ENCODE data around the gene STX8. TPM values are rescaled to one million over a fixed set of nuclear protein-coding genes. Genes with fewer than 3 reads are reported as not detected.

Gene STX8
- total and polyA plus RNA-seq, 7 donors = 40.4 to 104 (median 72.6) TPM

DNA sequence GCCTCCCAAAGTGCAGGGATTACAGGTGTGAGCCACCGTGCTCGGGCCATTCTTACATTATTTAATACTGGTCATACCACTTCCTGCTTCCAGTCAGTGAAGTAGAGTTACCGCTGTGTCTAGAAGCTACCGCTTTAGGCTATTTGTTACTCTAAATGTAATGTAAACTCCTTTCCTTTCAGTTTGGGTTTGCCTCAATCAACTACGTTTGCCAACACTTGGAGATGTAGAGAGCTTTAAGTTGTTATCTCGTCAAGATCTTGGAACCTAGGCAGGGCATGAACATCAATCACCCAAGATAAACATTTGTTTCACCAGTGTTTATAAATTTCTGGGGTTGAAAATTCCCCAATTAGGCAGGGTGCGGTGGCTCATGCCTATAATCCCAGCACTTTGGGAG, 275.9 kb downstream of the STX8 start:
- 84 to 88% methylated on average over 7 of the region's 7 CpGs for WGBS, 2 donors
- DNase-seq = no peak
- no peak overlapping the region for H3K27ac ChIP-seq
- intact Hi-C loops (cut with DNase I) = no loop called here
- no peaks in the 10 kb centered on the region for H3K9me3 ChIP-seq
- no peaks in the 10 kb centered on the region for H3K36me3 ChIP-seq
- no peak overlapping the region for H3K4me3 ChIP-seq
- peaks cover 0 to 6% (median 1%) of the 10 kb centered on the region in 4 donors for H3K4me1 ChIP-seq
- H3K27me3 ChIP-seq = no peaks in the 10 kb centered on the region
- TF ChIP-seq, protein P1, sequence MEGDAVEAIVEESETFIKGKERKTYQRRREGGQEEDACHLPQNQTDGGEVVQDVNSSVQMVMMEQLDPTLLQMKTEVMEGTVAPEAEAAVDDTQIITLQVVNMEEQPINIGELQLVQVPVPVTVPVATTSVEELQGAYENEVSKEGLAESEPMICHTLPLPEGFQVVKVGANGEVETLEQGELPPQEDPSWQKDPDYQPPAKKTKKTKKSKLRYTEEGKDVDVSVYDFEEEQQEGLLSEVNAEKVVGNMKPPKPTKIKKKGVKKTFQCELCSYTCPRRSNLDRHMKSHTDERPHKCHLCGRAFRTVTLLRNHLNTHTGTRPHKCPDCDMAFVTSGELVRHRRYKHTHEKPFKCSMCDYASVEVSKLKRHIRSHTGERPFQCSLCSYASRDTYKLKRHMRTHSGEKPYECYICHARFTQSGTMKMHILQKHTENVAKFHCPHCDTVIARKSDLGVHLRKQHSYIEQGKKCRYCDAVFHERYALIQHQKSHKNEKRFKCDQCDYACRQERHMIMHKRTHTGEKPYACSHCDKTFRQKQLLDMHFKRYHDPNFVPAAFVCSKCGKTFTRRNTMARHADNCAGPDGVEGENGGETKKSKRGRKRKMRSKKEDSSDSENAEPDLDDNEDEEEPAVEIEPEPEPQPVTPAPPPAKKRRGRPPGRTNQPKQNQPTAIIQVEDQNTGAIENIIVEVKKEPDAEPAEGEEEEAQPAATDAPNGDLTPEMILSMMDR (IDR thresholded peaks at IDR 0.05) = no peak
- no peak for TF ChIP-seq EP300 (IDR thresholded peaks at IDR 0.05)
- TF ChIP-seq POLR2A (IDR thresholded peaks at IDR 0.05) = no peak
- TF ChIP-seq POLR2AphosphoS5 (IDR thresholded peaks at IDR 0.05) = no peak

- Histone ChIP-seq H3K4me1 (peaks cover 0 to 6% (median 6%) of the 10 kb centered on the region in 4 donors), H3K27me3 (no peaks in the 10 kb centered on the region), H3K27ac (no peak overlapping the region), H3K4me3 (no peak overlapping the region), H3K9me3 (no peaks in the 10 kb centered on the region), H3K36me3 (no peaks in the 10 kb centered on the region)
- WGBS, 2 donors = 81 to 88% methylated on average over 5 of the region's 5 CpGs
- TF ChIP-seq EP300 (IDR thresholded peaks at IDR 0.05) (no peak), POLR2A (IDR thresholded peaks at IDR 0.05) (no peak), POLR2AphosphoS5 (IDR thresholded peaks at IDR 0.05) (no peak)
- intact Hi-C loops (cut with DNase I) = no loop called here
- DNase-seq = no peak
These were observed 276.8 kb downstream of the STX8 start for GRCh38 chr17:9298776-9299295.

DNA sequence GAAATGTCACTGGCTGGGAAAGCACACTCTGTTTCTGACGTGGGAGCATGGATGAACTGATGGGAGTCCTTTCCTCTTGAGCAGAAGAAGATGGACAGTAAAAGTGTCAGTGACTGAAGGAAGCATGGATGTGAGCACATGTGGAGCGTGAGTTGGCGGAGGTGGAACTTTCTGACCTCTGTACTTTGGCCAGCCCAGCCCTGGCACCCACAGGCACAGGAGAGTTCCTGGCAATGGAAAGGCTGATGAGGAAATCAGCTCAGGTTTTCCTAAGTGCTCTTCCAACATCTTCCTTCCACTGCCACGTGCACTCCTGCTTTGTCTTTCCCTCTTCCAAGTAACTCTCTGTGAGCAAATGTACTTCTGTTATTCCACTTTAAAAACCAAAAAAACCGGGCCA, 277.5 kb downstream of the STX8 start:
- Histone ChIP-seq H3K4me1 (peaks cover 0 to 13% (median 12%) of the 10 kb centered on the region in 4 donors), H3K27ac (no peak overlapping the region), H3K27me3 (no peaks in the 10 kb centered on the region), H3K9me3 (no peaks in the 10 kb centered on the region), H3K36me3 (no peaks in the 10 kb centered on the region), H3K4me3 (no peak overlapping the region)
- no peak for DNase-seq
- 32 to 77% methylated on average over 5 of the region's 5 CpGs for WGBS, 2 donors
- TF ChIP-seq POLR2A (IDR thresholded peaks at IDR 0.05) (no peak), POLR2AphosphoS5 (IDR thresholded peaks at IDR 0.05) (no peak), EP300 (IDR thresholded peaks at IDR 0.05) (no peak)
- TF ChIP-seq, protein P1 (IDR thresholded peaks at IDR 0.05) = no peak
- intact Hi-C loops (cut with DNase I) = no loop called here

GRCh38 chr17:9294661-9295210, 280.9 kb downstream of the STX8 start:
- H3K27me3 ChIP-seq = no peaks in the 10 kb centered on the region
- H3K27ac ChIP-seq = peak overlapping the region in 1 of 4 donors; percentile 1
- DNase-seq = no peak
- no peaks in the 10 kb centered on the region for H3K9me3 ChIP-seq
- peaks cover 0 to 34% (median 31%) of the 10 kb centered on the region in 4 donors for H3K4me1 ChIP-seq
- WGBS, 2 donors = 88 to 89% methylated on average over 4 of the region's 4 CpGs
- H3K36me3 ChIP-seq = no peaks in the 10 kb centered on the region
- H3K4me3 ChIP-seq = no peak overlapping the region
- intact Hi-C loops (cut with DNase I) = loop anchor here (5.0 kb wide), 1 partner anchor 302 kb away; no protein-coding TSS in a partner anchor
- TF ChIP-seq, protein P1 (IDR thresholded peaks at IDR 0.05) = no peak
- TF ChIP-seq EP300 (IDR thresholded peaks at IDR 0.05) = no peak
- no peak for TF ChIP-seq POLR2AphosphoS5 (IDR thresholded peaks at IDR 0.05)
- TF ChIP-seq POLR2A (IDR thresholded peaks at IDR 0.05) = no peak

GRCh38 chr17:9292561-9292941, 283.1 kb downstream of the STX8 start:
- Histone ChIP-seq H3K36me3 (no peaks in the 10 kb centered on the region), H3K9me3 (no peaks in the 10 kb centered on the region), H3K4me1 (peaks cover 0 to 34% (median 31%) of the 10 kb centered on the region in 4 donors), H3K4me3 (no peak overlapping the region), H3K27ac (peak overlapping the region; percentile 65 to 75 (median 72)), H3K27me3 (no peaks in the 10 kb centered on the region)
- 75 to 85% methylated on average over 2 of the region's 2 CpGs for WGBS, 2 donors
- no peak for DNase-seq
- no peak for TF ChIP-seq EP300 (IDR thresholded peaks at IDR 0.05)
- TF ChIP-seq POLR2A (IDR thresholded peaks at IDR 0.05) = no peak
- TF ChIP-seq, protein P1 (IDR thresholded peaks at IDR 0.05) = no peak
- TF ChIP-seq POLR2AphosphoS5 (IDR thresholded peaks at IDR 0.05) = no peak
- intact Hi-C loops (cut with DNase I) = loop anchor here (2.0 to 5.0 kb wide), 2 partner anchors 48 to 300 kb away; no protein-coding TSS in a partner anchor
